Measurements from ENCODE around the gene RALB.
"Not testable (repeated sequence)": the region's sequence is repeated elsewhere in the genome, so short reads cannot be mapped to it uniquely, and the experiment has no call there.

RALB gene

DNA sequence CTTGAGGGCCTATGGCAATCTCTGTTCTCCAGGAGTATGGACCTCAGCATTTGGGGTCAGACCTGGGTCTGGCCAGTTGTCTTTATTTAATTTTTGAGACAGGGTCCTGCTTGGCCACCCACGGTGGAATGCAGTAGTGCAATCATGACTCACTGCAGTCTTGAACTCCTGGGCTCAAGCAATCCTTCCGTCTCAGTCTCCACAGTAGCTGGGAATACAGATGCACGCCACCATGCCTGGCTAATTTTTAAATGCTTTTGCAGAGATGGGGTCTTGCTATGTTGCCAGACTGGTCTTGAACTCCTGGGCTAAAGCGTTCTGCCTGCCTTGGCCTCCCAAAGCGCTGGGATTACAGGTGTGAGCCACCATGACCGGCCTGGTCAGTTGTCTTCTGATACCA lies 46.9 kb downstream of the RALB start:
- no peak for DNase-seq

DNA sequence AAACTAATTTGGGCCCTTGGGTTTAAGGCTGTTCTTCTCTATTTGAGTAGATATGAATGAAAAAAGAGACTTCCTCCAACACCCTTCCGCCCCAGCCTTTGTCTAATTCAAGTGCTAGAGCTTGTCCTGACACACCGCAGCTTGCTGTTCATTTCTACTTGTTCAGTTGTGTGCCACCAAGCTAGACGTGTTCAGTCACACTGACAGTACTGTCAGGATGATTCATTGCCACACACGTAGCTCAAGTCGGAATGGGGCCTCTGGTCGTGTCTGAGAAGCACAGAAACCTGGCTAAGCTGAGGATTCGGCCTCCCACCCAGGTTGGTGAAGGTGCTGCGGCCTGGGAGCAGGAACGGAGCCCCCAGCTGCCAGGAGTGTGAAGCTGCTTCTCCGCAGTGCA lies 47.7 kb downstream of the RALB start:
- DNase-seq: no peak

DNA sequence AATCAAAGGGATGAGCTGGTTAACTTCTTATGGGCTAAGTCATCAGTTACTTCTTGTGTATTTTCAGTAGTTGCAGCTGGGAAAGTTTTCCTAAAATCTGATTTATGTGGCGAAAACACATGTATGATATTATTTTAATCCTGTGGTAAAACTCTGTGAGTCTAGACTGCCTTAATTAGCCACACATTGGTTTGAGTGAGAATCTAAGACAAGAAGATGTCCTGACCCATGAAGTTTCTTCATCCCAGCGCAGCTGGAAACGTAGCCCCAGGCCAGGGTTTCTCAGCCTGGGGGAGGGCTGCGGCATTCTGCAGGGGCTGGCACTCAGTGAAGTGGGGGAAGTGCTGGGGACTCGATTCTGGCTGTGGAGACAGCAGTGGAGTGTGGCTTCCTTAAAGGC lies 48.6 kb downstream of the RALB start:
- DNase-seq: no peak

DNA sequence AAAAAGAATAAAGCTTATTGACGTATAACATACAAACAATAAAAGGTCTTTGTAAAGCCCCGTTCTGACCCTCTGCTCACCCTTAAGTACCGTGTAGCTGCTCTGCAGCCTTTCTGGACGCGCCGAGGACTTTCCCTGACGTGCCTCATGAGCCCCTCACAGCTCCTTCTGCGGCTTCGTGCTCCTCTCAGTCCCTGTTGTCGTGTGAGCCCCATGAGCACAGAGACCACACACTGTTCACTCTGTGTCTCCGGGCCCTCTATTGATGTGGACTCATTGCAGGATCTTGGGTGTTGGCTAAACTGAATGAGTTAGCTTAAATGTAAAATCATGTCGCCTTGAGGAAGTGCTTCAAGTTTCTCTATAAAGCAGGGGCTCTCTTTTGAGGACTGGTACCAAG lies 49.6 kb downstream of the RALB start:
- no peak for DNase-seq

DNA sequence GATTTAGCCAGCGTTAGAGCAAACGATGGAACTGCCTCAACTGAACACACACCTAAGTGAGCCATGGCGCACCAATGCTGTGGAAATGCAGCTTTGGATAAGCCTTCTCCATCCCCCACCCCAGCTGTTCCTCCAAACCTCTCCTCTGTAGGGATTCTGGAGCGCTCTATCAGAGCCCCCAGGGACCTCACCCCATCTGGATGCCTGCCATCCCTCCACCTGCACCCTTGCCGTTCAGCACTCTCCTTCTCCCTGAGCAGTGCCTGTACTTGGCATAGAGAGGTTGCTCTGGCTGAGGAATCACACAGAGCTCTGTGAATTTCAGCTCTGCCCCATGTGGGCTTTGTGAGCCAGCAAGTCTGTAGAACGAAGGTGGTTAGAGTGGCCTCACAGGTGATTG lies 50.5 kb downstream of the RALB start:
- no peak for DNase-seq

DNA sequence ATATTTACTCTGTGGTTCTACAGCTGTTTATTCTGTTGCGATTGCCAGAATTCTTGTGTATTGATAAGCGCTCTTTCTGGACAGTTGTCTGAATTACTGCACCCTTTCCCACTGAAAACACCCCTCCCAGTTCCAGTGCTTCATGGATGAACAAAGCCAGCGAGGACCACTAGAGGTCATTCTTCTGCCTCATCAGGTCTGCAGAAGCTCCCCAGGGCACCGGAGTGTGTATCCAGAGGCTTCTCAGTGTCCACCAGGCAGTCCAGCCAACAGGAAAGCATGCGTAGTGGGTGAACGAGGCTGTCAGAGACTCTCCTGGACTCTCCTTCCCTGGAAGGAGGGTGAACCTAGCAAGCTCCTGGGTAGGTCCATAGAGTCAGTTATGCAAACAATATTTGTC lies 52.6 kb downstream of the RALB start:
- DNase-seq: no peak

DNA sequence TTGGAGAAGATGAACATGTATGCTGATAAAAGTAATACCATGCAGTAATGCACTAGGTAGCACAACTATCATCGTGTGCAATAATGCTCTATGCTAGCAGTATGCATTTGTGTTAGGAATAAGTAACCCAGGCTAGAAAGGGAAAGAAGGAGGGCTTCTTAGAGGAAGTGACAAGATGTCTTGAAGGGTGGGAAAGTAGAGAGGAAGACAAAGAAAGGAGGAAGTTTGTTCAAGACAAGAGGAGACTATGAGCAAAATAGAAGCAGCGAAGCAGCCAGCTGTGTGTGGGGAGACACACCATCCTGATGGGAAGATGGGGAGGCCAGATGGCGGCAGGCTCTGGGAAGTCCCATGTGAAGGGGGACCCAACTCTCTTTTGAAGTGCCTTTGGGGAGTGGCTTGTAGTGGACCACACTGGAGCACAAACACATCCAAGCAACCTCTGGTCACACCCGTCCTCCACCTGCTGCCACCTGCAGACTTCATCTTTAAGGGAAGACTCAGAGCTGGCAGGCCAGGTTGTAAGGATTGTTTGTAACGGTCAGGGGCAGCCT lies 53.4 kb downstream of the RALB start:
- DNase-seq: no peak

DNA sequence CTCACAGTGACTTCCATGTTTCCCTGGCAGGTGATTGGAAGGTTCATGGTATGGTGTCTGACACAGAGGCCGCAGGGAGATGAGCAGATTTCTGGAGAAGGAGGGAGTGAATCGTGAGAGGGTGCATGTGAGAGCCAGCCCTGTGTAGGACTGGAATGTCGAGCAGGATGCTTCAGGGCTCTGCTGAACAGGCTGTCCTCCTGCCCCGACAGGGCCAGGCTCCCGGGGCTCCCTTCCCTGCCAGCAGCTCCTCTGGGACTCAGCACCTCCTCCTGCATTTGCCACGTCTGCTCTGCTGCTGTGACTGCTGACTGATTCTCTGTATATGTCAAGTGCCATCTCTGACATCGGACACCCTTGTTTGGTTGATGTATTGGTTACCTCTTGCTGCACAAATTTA lies 54.8 kb downstream of the RALB start:
- no peak for DNase-seq

DNA sequence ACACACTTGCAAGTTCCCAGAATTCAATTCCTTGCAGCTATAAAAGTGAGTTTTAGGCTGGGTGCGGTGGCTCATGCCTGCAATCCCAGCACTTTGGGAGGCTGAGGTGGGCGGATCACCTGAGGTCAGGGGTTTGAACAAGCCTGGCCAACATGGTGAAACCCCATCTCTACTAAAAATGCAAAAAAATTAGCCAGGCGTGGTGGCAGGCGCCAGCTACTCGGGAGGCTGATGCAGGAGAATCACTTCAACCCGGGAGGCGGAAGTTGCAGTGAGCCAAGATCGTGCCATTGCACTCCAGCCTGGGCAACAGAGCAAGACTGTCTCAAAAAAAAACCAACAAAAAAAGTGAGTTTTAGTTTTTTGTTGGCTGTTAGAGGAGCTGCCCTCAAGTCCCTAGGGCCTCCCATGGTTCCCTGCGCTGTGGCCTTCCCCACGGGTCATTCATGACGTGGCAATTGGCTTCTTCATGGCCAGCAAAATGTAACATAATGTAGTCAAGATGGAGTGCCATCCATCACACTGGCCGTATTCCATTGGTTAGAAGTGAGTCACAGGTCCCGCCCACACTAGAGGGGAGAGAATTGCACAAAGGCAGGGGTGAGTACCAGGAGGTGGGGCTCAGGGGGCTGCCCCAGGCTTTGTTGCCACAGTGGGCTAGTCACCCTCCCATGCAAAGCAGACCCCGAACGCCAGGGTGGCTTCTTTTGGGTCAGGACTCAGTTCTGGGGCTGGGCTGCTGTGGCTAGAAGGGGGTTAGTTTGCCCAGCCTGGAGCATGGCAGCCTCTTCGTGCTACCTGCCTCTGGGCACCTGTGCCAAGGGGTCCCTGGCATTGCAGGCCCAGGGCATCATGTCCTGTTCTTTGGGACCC lies 55.6 kb downstream of the RALB start:
- DNase-seq: no peak

DNA sequence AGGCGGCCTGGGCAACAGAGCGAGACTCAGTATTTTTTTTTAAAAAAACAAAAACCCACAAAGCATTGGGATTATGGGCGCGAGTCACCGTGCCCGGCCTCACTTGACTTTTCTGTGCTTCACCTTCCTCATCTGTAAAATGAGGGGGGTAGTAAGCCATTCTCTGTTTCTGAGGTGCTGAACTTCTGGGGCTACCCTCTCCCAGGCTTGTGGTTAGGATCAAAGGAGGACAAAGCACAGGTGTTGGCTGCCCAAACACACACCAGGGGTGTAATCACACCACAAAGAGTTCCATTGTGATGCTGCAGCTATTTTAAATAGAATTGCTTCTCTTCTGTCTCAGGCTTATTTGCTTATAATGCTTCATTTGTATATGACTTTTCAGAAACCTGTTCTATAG lies 57.5 kb downstream of the RALB start:
- no peak for DNase-seq

DNA sequence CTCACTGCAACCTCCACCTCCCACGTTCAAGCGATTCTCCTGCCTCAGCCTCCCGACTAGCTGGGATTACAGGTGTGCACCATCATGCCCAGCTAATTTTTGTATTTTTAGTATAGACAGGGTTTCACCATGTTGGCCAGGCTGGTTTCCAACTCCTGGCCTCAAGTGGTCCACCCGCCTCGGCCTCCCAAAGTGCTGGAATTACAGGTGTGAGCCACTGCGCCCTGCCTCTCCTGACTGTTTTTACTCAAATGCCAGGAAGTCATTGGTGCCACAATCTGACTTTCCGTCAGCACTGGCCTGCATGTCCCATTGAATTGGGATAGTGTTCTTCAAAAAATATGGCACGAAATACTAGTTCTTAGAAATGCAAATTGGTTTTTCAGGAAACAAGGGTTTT lies 58.2 kb downstream of the RALB start:
- DNase-seq: not testable (repeated sequence)

DNA sequence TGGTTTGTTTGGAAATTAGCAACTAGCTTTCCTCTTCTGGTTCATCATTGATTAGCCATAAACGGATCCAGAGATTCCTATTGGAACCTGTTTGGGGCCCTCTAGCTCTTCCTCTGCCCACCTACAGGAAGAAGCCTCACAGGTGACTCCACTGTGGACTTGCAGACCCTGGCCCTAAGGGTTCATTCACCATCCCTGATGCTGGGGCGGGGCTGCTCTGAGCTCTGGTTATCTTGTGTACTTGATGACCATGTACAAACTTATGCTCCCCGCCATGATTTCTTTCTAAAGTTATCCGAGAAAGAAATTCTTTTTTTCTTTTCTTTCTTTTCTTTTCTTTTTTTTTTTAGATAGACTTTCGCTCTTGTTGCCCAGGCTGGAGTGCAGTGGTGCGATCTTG lies 59.4 kb downstream of the RALB start:
- no peak for DNase-seq

DNA sequence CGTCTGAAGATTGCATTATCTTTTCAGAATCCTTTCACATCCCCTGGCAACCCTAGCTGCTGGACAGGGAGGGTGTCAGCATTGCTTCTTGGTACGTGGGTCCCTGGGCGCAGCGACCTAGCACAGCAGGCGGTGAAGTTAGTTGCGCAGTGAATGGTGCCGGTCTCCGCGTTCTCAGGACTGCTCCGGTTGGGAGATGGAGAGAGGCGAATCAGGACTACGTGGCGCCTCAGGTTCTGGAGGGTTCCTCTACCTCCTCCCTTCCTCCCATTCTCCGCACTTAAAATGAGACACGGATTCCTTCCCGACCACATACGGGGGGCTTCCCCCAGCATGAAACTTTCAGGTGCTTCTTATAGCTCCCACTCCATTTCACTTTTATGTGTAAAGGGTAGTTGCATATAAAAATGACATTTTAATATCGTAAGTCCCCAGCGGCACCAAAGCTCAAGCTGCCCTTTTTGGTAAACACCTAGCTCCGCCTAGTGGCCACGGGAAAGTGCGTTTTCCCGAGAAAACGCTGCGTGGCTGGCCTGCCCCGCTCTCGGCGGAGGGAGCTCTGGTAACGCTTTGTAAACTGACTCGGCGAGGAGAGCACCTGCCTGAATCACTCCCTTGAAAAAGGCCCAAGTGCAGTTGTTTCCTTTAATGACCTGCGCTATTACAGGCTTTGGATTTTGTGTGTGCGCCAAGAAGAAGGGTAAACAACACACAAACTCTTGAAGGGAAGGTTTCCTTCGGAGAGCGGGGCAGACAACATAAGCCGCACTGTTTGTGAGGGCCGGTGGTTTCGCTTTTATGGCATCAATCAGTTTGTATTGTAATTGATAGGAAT lies 60.4 kb downstream of the RALB start:
- peak; percentile 64 for DNase-seq

DNA sequence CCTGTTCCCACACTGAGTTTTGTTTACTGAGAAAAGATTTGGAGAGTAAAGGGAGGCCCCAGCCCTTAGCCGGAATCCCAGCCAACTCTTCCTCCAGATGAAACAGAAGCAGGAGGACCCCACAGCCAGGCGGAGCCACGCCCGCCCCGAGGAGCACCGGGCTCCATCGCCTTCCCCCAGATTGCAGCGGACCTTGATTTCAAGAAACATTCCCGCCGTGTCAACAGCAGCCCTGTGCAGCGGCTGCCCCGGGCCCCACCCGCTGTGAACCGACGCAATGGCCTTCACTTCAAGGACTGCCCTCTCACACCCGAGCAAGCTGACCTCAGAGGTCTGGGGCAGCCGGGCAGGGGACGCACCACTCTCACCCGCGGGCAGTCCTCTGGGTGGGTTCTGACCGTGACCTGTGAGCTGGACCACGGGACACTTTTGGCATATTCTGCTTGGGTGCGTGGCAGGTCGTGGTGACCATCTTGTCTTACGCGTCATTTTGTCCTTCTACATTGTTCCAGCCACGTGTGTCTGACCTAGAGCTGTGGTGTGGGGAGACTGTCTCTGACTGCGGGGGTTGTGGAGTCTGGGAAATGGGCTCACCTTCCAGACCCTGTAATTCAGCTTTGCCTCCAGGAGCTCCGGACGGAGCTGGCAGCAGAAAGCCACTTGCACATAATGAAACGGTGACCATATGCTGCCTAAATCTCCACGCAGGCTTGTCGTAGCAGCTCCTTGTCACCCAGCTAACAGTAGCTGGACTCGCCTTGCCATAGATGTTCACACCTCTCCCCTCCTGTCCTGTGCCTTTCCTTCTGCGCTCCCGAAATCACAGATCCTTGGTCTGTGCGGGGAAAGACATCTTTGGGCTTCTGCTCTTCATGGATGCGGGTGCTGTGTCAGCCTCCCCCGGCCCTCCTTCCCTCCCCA lies 61.3 kb downstream of the RALB start:
- DNase-seq: no peak

DNA sequence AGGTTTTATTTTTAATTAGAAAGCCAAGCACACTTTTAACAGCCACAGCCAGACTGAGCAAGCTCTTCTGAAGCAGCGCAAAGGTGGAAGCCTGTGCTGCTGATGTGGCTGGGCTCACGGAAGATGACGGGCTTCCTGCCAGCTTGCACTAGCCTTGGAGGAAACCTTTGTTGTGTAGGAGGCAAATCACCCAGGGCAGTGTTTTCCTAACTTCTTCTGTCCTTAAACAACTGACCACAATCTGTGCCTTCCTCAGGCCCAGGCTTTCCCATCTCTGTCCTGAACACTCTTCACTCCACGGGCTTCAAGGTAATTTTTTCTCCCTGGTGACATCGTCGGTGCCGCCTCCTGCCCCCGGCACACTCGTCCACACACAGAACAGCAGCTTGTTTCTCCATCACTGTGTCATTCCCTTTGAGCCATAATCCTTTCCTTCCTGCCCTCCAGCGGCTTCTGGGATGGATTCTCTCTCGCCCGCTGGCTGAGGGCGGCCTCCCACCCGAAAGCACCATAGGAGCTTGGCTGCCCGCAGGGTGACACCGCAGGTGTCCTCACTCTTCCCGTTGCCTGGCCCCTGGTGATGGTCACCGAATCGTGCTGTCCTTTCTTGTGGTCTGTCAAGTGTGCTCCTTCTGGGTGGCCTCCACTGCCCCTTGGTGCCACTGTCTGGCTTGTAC lies 62.2 kb downstream of the RALB start:
- no peak for DNase-seq

DNA sequence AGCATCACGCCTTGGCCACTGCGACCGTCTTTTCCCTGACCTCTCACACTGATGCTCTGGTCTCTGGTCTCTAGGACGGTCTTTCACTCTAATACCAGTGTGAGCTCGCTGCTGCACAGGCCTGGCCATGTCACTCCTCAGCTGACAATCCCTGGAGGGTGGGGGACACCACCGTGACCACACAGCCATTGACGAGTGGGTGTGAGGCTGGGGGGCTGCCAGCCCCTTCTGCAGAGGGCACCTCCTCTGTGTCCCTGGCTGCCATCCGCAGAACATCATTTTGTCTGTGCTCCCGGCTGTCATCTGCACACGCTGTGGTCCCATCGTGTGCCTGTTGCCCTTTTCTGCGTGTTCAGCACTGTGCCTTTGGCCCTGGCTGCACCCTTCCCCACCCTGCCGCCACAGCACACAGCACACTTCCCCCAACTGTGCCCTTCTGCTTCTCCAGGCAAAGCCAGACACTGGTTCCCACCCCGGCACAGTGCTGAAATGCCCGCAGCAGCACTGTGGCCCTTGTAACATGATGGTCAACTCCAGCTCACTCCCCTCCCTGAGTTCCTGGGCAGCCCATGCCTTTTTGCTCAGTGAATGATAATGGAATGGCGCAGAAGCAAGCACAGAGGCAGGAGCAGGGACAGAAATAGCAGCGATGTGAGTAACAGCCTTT lies 62.8 kb downstream of the RALB start:
- DNase-seq: no peak

DNA sequence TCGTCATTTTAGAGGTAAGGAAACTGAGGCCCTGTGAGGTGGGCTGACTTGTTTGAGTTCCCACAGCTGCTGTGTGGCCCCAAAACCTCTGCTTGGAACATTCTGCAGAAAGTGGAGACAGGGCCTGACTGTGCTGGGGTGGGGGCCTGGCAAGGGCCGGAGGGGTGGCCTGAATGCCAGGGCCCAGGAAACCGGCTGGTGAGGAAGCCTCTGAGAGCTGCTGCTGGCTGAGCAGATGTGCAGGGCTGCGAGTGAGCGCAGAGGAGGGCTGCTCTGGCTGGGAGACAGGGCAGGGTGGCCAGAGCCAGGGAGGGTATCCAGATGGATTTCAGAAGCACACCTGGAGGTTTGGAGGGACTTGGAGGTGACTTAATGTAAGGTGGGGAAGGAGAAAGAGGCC lies 63.4 kb downstream of the RALB start:
- no peak for DNase-seq

DNA sequence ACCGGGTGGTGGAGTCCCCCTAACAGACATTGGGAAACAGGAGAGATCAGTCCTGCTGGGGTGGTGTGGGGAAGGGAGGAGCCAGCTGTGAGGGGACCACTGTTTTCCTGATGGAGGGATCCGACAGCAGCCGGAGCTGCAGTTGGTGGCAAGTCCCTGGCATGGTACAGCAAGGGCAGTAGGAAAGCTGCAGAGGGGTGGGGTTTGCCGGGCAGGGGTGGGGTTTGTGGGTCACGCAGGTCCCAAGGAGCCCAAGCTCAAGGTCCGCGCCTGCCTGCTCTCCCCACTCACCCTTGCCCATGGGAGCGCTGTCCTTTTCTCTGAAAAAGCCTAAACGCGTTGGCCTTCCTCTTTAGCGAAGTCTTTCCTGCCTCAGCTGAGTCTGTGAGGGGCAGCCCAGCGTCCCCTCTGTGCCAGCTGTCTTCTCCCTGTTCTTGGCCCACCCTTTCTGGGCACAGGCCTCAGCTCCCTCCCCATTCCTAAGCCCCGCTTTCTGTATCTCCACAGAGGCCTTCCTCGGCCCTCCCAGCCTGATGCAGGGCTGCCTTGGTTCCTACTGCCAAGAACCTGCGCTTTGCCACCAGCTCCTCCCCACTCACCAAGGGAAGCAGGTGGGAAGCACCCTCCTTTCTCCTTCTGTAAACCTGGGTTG lies 64.0 kb downstream of the RALB start:
- no peak for DNase-seq

DNA sequence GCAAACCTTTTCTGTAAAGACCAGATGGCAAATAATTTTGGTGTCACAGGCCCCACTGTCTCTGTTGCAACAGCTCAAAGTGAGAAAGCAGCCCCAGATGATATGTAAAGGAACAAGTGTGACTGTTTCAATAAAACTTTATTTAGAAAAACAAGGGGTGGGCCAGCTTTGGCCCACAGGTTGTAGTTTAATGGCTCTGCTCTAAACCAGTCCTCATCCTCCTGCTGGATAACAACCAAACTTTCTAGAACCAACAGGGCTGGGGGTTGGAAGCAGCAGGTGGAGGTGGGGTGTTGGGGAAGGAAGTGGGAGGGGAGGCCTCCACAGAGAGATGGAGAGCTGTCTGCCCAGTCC lies 64.5 kb downstream of the RALB start:
- no peak for DNase-seq

DNA sequence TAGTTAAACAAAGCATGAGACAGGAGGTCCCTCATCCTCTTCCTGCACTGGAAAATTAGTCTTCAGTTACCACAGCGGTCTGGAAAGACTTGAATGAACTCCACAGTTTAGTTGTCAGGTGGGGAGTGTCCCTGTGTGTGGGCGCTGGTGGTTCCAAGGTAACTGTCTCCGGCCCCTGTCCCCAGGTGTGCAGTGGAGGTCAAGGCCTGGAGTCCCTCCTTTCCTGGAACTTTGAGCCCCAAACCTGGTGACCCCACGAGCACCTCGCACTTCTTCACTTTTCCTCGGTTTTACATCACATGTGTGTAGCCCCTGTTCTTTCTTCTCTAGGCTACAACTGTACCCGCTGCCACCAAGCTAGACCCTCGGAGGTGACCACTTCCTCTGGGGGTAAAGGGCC lies 65.3 kb downstream of the RALB start:
- no peak for DNase-seq

DNA sequence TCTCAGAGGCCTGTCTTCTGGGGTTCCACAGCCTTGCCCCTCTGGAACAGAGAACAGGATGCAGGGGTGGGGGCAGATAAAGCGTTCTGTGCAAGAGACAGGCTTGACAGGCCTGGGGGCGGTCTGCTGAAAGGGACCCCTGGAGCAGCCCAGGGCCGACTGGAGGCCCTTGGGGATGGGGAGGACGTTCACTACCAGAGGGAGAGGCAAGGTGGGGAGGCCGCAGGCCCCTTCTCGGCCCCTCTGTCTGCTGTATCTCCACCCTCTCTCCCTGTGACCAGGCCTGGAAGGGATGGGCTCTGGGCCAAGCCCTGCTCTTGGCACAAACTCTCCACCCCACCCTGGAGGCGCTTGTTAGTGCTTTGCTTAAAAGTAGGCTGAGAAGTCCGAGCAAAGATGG lies 66.0 kb downstream of the RALB start:
- no peak for DNase-seq

Measured in amniotic stem cell (primary cell).